ENCODE measurements around the gene CRABP2.

DNA sequence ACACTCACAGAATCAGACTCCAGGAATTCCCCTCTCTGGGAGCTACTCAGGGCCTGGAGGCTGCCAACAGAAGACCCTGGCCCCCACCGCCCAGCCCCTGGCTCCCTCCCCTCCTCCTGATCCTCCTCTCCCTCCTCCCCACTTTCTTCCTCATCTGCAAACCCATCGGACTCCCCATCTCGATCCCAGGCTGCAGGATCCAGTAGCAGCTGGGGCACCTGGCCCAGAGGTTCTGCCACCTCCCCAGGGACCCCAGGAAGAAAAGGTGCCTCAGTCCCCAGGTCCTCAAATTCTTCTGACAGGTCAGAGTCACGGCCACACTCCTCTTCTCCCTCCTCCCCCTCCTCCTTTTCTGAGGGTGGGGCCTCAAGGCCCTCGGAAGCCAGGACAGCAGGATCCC is 35.6 kb downstream of the CRABP2 start:
- no peak for TF ChIP-seq POLR2A (IDR thresholded peaks at IDR 0.05)
- TF ChIP-seq, protein P1, sequence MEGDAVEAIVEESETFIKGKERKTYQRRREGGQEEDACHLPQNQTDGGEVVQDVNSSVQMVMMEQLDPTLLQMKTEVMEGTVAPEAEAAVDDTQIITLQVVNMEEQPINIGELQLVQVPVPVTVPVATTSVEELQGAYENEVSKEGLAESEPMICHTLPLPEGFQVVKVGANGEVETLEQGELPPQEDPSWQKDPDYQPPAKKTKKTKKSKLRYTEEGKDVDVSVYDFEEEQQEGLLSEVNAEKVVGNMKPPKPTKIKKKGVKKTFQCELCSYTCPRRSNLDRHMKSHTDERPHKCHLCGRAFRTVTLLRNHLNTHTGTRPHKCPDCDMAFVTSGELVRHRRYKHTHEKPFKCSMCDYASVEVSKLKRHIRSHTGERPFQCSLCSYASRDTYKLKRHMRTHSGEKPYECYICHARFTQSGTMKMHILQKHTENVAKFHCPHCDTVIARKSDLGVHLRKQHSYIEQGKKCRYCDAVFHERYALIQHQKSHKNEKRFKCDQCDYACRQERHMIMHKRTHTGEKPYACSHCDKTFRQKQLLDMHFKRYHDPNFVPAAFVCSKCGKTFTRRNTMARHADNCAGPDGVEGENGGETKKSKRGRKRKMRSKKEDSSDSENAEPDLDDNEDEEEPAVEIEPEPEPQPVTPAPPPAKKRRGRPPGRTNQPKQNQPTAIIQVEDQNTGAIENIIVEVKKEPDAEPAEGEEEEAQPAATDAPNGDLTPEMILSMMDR (IDR thresholded peaks at IDR 0.05): no peak

Measured in vagina (tissue), 2 donors.